Fibroblast of skin of scalp (primary cell): ENCODE data around the gene VAC14.
"Not testable (repeated sequence)": the region's sequence is repeated elsewhere in the genome, so short reads cannot be mapped to it uniquely, and the experiment has no call there.

Source experiments
- DNase-seq: peaks from one replicate; pipeline ENCODE4 v3.0.0-alpha.2; 2013

Gene VAC14

GRCh38 chr16:70679671-70680494 is 121.1 kb downstream of the VAC14 start:
- DNase-seq = peak; percentile 49

DNA sequence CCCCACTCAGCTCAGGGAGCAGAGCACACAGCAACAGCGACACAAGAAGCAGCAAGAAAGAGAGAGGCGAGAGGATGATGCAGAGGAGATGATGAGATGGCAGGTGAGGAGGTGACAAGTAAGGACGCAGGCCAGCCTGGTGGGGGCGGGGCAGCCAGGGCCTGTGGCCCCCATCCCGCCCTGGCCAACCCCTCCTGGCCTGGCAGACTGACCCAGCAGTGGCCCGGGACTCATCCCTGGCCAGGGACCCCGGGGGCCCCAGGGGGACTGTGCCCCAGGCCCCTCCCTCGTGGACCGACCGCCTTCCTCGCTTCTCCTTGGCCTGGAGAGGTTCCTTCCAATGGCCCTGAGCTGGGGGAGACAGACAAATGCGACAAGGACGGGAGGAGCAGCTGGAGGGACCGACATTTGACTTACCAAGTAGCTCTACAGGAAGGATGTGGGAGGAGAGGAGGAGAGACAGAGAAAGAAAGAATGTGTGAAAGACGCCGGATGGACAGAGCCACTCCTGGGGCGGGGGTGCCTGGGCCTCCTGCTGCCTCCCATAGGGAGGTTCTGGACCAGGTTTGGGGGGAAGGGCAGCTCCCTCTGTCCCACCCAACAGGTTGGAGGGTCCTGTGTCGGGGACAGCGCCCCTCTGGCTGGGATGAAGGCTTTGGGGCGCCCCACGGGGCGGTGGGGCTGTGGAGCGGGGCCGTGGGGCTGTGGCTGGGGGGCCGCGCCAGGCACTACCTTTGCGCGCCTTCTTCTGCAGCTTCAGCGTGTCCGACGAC is 121.9 kb downstream of the VAC14 start:
- no peak for DNase-seq

DNA sequence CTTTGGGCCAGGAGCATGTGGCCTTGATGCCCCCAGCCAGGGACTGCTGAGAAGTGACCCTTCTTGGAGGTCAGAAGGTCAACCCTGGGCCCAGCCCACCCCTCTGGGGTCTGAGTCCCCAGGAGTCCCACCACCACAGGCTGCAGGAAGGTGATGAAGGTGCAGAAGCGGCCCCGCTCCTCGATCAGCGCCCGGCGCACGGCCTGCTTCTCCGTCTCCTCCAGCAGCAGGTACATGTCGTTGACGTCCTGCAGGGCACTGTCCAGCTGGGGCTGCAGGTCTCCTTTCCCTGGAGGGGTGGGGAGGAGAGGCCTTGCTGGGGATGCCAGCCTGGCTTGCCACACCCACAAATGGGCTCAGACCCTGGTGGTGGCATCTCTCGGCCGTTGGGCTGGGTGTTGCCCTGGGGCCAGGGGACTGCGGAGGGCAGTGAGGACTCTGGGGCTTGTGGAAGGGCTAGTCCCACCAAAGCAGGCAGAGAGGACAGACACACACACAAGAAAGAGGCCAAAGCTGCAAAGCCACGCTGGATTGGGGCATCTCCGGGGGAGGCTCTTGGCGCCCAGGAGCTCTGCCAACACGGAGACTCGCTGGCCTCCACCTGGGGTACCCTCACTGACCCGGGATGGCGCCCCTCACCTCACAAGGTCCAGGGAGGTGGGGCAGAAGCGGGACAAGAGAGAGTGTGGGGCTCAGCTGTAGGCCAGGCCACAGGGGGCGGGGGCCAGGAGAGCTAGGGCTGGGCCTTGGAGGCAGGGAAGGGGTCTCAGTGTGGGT is 122.6 kb downstream of the VAC14 start:
- no peak for DNase-seq

DNA sequence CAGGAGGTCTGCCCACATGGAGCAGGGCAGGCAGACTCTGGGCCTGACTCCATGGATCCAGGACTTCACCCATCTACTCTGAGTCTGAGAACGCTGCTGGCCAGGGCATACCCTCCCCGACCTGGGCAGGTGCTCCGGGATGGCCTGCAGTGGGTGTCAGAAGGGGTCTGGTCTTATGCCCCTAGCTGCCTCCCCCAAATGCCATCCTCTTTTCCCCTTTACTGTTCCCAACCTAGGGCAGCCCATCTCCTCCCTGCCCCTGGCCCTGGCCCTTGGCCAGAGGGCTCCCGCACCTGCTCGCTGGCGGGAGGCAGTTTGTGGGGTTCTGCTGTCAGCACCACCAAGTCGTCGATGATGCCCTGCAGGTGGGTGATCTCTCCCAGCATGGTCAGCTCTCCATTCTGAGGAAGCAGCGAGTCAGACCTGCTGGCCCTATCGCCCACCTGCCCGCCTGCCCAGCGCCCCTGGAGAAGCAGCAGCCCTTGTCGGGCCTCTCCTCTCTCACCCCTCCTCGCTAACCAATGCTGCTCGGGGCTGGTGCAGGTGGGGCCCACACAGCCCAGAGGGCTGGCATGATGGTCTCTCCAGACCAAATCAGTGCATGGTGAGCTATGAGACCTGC is 123.3 kb downstream of the VAC14 start:
- no peak for DNase-seq

- no peak for DNase-seq
These were observed 124.1 kb downstream of the VAC14 start for GRCh38 chr16:70676675-70677498.

DNA sequence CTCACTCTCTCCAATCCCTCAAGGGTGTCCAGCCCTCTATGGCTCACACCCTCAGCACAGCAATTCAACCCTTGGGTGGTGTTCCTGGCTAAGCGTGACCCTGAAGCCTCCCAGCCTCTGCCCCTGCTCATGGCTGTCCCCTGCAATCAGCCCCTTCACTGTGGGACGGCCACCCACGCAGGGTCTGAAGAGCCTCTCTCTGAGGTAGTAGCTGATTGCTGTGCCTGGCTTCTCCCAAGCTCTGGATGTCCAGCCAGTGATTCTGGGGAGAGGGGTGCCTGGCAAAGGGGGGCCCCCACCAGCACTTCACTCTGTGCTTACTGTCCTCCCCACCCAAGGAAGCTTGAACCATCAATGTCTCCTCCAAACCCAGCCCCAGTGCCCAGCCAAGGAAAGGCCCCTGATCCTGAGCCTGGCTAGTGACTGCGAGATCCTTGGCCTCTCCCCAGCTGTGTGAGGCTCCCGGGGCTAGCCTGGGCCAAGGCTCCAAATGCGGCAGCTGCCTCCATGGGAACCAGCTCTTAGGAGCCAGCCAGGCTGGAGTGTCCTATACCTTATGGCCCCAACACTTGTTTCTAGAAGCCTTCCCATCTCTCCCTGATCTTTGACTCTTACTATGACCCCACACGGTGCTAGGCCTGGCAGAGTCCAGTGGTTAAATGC is 125.0 kb downstream of the VAC14 start:
- no peak for DNase-seq

DNA sequence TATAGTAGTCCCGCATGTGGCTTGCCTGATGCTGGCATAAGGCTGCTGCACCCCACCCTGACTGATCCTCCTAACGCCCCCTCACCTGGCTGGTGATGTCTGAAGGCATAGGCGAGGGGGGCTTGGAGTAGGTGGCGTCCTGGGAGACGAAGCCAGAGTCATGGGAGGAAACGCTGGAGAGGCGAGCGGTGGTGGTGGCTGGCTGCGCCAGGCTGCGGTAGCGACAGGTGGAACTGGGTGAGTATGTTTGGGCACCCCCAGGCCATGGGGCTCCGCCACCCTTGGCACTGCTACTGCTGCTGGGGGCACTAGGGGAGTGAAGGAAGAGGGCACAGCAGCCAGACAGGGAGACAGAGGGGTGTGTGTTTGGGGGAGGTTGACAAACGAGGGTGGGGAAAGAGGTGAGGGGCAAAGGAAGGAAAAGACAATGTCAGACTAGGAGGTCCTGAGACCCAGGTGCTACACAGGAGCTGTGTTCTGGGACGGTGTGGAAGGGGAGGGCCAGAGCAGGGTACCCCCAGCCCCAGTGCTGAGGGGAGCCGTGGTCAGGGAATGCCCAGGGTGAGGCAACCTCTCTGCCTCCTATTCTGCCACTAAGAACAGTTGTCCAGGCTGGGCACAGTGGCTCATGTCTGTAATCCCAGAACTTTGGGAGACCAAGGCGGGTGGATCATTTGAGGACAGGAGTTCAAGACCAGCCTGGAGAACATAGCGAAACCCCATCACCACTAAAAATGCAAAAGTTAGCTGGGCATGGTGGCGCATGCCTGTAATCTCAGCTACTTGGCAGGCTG is 126.5 kb downstream of the VAC14 start:
- DNase-seq = no peak

DNA sequence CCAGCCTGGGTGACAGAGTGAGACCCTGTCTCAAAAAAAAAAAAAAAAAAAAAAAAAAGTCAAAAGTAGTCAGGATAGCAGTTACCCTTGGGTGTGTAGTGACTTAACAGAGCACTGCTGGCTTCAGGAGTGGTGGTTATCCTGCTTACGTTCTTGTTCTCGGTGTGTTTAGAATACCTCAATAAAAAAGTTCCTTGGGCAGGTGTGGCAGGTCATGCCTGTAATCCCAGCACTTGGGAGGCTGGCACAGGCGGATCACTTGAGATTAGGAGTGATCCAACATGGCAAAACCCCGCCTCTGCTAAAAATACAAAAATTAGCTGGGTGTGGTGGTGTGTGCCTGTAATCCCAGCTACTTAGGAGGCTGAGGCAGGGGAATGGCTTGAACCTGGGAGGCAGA is 130.0 kb downstream of the VAC14 start:
- not testable (repeated sequence) for DNase-seq

GRCh38 chr16:70670175-70670574 is 130.8 kb downstream of the VAC14 start:
- no peak for DNase-seq

DNA sequence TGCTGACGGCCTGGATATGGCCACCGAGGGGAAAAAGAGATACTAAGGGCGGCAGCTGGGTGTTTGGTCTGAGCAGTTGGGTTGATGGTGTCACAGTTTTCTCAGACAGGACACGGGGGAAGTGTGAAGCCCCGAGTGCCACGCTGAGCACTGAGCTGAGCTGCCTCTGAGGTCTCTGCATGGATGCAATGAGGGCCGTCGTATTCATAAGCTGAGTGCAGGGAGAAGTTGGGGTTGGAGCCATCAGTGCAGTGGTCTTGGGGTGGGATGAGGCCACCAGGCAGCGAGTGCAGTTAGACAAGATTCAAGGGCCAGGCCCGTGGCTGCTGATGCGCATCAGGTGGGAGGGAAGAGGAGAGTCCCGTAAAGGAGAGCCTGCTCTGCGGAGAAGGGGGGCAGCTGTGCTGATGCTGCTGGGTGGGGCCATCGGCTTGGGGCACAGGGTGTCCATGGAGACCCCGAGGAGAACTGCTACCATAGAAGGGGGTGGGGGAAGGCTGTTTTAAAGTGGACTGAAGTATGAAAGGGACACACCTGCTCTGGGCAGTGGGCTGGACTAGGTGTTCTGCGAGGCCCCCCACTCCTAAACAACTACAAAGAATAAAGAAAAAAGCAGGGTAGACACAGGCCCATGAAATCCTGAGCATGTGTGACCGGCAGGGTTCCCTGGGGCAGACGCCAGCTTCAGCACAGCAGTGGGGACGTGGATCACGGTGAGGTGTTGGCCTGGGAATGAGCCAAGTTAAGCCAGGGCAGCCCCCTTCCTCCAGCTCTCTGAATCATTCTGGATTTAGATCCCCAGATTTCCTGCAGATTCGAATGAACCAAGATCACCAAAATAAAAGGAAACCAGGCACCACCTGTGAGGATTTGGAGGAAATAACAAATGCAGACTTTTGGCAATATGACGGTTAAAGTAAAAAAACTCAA is 134.9 kb downstream of the VAC14 start:
- DNase-seq = no peak

DNA sequence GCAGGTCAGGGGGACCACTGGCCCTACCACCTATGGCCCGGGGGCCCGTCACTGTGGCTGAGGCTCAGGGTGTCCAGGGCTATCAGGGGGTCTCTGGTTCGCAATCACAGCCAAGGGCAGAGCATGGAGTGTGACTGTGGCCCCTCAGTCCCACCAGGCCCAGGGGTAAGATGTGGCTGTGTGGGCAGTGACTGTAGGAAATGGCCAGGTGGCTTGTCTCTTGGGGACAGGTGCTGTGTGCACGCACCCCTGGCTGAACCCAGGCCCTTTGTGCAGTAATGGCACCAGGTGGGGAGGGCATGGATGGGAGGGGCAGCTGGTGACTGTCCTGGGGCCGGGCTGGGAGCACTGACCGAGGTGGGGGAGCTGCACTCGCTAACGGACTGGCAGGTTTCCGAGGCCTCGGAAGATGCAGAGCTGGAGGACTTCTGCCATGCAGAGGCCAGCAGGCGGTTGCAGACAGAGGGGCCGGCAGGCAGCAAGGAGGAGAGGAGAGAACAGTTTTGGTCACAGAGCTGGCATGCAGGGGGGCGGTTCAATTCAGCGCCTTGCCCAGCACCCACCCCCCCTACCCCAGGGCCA is 135.8 kb downstream of the VAC14 start:
- no peak for DNase-seq

GRCh38 chr16:70664325-70665112 is 136.4 kb downstream of the VAC14 start:
- DNase-seq = no peak

DNA sequence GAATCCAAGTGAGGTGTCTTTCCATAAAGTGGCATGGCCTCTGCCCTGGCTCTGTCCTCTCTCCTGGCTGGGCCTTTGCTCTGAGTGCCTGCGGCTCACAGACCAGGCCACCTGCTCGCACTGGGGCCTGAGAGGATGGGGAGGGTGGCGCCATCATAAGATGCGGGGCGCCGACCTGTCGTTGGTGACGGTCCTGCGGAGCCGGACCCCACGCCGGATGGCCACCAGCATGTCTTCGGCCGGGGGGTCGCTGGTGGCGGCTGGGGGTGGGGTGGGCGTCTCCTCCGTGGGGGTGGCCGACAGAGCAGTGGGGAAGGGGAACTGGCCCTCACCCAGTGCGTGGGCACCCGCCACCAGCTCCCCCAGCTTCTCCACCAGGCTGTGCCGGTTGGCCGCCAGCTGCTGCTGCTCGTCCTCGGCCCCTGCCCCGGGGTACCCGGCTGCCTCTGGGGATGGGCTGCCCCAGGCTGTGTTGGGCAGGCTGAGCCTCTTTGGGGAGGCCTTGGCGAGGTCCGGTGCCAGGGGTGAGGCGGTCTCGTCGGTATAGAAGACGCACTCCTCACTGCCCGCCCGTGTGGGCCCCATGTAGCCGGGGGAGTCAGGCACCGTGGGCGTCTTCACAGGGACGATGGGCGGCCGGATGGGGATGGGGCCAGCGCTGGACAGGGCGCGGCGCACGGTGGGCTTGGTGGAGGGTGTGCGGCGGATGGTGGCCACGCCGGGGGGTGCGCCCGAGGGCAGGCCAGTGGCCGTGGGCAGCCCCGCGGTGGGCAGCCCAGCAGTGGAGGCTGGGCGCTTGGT is 137.2 kb downstream of the VAC14 start:
- no peak for DNase-seq

DNA sequence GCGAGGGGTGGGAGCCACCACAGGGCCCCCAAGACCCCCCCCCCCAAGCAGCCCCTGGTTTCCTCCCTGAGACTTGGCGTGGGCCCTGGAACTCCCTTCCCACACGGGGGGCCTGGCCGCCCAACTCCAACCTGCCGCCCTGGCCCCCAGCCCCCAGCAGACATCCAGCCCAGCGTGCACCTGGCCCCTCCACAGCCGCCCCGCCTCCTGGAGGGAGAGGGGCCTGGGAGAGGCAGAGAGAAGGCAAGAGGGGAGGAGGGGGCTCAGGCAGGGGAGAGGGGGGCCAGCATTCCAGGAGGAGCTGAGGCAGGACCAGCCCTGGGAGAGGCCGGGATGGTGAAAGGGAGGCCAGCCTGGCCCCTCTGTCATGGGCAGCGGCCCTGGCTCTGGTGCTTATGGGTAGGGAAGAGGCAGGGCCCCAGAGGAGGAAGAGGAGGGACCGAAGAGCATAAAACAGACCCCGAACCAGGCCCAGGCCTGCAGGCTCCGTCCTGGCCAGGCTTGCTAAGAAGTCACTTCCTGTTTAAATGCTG is 137.9 kb downstream of the VAC14 start:
- no peak for DNase-seq

DNA sequence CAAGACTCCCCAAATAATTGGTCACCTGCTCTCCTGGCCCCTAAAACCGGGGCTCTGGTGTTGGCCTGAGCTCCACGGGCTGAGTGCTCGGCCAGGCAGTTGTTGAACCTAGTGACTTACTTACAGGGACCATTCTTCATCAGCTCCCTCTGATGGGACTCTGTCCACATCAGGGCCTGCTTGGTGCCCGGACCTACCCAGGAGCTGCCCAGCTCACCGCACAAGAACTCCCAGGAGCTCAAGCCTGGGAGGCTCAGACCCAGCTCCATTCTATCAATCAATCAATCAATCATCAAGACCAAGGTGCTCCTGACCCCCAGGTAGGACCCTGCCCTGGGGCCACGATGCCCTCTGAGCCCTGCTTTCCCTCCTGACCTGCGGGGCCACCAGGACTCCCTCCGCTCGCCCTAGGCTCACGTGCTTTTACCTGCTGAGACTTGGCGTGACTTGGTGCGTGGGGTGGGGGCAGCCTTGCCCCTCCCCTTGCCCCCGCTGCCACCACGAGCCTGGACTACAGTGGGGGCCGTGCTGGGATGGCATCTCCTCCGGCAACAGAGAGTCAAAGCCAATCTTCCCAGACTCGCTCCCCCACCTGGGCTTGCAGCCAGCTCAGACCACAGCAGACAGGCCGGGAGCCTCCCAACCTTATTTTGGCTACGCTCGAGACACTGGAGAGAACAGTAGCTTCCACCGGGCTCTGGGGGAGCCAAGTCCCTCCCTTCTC is 138.9 kb downstream of the VAC14 start:
- peak; percentile 69 for DNase-seq

- DNase-seq = no peak
These were observed 139.4 kb downstream of the VAC14 start for GRCh38 chr16:70661534-70661917.
